ENCODE data around the gene BIN1.

The BIN1 gene

DNA sequence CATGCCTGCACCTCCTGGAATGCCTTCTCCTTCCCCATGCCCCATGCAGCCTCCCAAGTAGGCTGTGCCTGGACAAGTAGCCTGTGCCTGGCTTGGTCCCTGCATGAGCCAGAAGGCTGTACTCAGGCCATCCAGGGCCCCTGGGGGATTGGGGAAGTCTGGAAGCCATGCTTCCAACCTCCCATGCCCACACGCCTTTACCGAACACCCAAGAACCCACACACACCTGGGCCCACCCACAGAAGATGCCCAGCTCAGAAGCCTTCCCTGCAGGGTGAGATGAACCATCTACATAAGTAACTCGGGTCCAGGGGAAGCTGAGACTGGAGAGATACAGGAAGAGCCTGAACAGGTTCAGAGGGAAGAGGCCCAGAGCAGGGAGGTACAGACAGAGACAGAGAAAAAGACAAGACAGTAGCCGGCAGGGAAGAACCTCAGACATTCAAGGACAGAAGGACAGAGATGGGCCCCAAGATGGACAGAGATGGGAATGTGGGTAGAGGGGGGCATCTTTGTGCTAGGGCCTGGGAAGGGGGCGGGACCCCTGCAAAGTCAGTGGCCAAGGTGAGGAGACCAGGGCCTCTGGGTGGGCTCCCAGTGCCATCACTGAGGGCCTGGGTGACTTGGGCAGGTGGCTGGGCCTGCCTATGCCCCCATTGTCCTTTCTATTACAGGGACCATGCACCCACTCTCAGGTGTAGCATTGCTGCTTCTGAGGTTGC lies 4.3 kb downstream of the BIN1 start:
- DNase-seq = no peak

DNA sequence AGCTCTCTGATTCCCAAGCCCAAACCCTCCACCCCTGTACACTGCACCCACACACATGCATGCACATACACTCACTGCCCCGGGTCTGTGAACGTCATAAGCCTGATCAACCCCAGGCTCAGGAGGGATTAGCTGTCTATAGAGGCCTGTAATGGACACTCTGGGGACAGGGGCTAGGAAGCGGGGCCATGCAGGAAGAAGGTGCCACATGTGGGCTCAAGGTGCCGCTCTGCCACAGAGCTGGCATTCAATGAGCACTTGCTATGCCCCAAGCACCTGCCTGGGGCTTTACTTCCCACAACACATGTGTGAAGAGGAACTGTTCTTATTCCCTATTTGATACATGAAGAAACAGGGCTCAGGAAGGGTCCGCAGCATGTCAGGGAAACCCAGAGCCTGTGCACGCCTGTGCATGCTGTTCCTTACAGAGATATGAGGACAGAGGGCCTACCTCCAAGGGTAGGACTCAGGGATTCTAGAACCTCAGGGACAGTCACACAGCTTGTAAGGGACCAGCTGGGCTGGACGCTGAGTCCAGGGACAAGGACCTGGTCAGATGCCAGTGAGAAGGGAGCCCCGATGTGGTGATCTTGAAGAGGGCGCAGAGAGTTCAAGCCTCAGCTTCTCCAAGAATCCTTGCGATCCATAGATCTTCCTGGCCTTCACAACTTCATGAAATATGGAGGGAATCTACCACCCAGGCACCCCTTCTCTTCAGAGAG lies 5.0 kb downstream of the BIN1 start:
- DNase-seq = no peak

GRCh38 chr2:127101048-127101611 lies 5.8 kb downstream of the BIN1 start:
- no peak for DNase-seq

DNA sequence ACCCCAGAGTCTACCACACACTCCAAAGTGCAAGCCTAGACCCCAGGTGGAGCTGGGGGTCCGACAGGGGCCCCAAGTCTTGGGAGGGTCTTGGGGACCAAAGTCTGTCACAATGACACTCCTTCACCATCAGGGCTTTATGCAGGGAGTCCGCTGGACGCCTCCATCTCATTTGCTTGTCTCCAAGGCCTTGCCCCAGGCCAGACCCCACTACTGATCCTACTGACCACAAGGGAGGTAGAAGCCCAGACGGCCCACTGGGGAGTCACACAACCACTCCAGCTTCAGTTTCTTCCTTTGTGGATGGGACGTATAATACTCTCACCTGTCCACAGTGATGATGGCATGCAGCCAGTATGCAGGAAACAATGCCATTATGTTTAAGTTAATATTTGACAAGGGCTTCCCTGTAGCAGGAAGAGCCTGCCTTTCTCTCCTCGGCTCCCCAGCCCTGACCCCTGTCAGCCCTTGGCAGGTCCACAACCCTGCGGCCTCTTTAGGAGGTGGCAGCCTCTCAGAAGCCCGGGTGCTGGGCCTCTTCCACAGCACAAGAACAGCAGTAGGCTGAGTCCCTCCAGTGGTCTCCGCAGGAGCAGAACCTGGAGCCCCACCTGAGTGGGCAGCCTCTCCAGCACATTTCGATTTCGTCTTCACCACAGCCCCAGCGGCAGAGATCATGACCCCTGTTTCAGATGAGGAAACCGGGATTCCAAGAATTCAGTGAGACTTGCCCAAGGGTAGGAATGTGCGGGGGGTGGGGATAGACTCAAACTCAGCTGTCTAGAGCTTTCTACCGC lies 6.5 kb downstream of the BIN1 start:
- DNase-seq = no peak

- no peak for DNase-seq
Measured at GRCh38 chr2:127098711-127099110, 8.2 kb downstream of the BIN1 start.

GRCh38 chr2:127097841-127098651 lies 8.9 kb downstream of the BIN1 start:
- DNase-seq = no peak

DNA sequence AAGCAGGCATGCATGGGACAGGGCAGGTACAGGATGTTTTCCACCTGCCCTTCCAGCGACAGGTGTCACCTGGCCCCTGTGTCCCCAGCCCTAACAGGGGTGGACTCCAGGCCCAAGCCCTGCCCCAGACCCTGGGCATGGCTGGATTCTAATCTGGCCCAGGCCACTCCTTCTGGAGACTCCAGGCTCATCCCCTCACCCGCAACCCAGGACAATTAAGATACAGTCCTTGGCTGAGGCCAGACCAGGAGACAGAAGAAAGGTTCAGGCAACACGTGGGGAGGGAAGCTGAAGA lies 9.5 kb downstream of the BIN1 start:
- no peak for DNase-seq

GRCh38 chr2:127096718-127097470 lies 10.1 kb downstream of the BIN1 start:
- no peak for DNase-seq

- no peak for DNase-seq
Measured at GRCh38 chr2:127096280-127096679, 10.7 kb downstream of the BIN1 start.

- DNase-seq = no peak
Measured at GRCh38 chr2:127095784-127096183, 11.2 kb downstream of the BIN1 start.

DNA sequence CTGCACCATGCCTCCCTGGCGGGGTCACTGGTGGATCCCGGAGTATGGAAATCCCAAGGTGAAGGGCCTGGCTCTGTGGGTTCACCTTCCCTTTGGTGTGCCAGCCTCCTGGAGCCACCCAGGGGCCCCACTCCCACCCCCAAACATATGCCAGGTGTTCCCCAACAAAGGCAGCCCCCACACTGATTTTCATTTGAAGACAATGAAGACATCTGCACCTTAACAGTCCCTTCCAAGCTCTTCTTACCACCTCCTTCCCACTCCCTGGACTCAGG lies 11.7 kb downstream of the BIN1 start:
- no peak for DNase-seq

DNA sequence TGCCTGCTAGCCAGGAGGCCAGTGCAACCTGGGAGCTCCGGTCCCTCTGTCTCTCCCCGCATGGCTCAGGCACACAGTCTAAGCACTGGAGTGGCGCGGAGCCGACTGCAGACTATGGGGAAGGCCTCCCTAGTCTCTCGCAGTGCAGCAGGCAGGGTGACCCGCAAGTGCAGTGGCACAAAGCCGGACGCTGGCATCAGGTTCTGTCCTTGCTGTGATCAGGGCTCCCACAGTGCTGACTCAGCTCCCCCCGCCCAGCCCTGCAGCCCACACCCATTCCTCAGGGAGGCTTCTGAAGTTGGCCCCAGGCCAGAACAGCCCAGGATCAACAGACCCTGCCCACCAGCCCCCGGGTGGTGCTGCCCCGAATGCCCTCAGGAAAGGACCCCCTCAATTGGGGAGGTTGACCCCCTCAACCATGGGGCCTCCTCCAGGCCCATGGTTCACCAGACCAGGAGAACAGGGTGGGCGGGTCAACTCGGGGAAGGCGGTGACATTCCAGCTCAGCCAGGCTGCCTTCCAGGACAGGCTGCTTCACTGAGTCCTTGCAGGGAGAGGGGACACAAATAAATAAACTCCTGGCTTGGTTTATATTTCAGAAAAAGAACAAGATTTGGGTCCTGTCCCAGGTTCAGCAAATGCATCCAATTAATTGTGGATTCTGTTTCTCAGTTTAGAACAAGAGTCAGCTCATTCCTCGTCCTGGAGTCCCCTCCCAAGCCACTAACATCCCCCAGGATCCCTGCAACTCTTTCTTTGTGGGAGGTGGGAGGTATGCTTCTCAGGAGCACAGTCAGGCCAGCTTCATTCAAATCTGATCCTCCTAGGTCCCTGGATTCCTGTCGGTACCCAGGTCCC lies 12.2 kb downstream of the BIN1 start:
- DNase-seq = no peak

DNA sequence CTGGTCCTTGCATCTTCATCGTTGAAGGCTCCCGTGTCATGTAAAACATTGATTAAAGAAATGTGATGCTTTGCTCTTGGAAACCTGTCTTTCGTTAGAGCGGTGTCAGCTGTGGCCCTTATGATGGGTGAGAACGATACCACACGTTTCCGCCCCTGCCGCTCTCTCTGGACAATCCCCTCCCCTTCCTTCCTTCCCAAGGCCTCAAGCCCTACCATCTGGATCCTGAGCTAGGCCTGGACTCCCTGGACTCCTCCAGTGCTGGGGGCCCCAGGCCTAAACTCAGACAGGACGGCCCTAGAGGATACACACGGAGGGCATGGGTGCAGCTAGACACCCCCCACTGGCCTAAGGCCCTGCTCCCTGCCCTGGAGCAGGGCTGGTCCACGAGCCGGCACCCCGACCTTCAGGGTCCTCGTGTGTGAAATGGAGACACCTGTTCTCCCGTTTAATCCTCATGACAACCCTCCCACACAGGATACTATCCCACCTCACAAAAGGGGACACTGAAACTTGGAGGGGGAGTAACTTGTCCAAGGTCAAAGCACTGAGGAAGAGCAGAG lies 13.2 kb downstream of the BIN1 start:
- no peak for DNase-seq

- no peak for DNase-seq
Measured at GRCh38 chr2:127092901-127093516, 13.9 kb downstream of the BIN1 start.

- DNase-seq = no peak
Measured at GRCh38 chr2:127092306-127092705, 14.6 kb downstream of the BIN1 start.

- no peak for DNase-seq
Measured at GRCh38 chr2:127091886-127092285, 15.1 kb downstream of the BIN1 start.

GRCh38 chr2:127091148-127091547 lies 15.8 kb downstream of the BIN1 start:
- DNase-seq = no peak

DNA sequence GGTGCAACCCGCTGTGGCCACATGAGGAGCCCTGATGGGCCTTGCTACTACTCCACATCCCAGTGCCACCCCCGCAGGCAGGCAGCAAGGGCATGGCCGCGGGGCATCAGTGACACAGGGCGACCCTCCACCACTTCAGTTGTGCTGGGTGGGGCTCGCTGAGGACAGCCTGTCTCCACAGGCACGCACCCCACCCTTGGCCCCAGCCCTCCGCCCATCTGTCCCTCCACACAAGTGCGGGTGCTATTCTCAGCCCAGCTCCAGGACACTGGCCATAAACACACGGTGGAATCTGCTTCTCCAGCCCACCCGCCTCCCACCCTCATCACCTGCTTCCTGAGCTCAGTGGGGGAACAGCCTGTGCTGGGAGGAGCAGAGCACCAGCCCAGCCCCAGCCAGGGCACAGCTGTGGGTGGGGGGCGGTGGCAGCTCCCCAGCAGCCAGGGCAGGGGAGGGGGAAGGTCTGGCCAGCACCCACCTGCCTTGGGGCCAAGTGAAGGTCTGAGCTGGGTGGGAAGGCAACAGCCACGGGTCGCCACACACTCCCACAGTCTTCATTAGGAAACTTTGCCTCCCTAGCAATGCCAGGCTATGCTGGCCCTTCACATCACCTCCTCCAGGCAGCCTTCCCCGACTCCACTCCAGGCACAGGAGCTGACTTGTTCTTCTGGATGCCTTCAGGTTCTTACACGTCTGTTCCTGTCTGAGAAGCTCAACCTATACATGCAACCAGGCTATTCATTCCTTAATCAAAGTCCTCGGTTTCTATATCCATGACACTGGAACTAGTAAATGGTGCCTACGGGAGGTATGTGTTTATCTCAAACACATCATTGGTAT lies 16.5 kb downstream of the BIN1 start:
- no peak for DNase-seq

- DNase-seq = no peak
Measured at GRCh38 chr2:127089478-127090235, 17.3 kb downstream of the BIN1 start.
